Epithelial cell of proximal tubule (primary cell): ENCODE data around the gene SEMA6D. TPM values are rescaled to one million over a fixed set of nuclear protein-coding genes. Genes with fewer than 3 reads are reported as not detected.
A peak's percentile ranks its signal among the peaks of the same experiment; 100 is the strongest.

ENCODE experiments used
- DNase-seq: peaks from one replicate; pipeline ENCODE4 v3.0.0-alpha.2; 2011; ENCODE audit warnings: low read depth
- H3K4me3 ChIP-seq: 2 replicates; pipeline ENCODE4 v1.5.1; 2011; ENCODE audit warnings: low read depth, mild to moderate bottlenecking, low read length
- total RNA-seq: library from RNA; depleted of rRNA; stranded (reverse); fragments of >200 nt; gene quantifications from 2 replicates; pipeline ENCODE4 v1.2.3, GENCODE V29; 2015
- TF ChIP-seq, protein P1 (sequence below): conservative IDR thresholded peaks from 2 replicates; pipeline ENCODE4 v1.5.1; 2012; ENCODE audit warnings: low read depth, mild to moderate bottlenecking, low read length

Gene SEMA6D
- total RNA-seq, result 0.51 and 2.6 TPM in 2 replicates

DNA sequence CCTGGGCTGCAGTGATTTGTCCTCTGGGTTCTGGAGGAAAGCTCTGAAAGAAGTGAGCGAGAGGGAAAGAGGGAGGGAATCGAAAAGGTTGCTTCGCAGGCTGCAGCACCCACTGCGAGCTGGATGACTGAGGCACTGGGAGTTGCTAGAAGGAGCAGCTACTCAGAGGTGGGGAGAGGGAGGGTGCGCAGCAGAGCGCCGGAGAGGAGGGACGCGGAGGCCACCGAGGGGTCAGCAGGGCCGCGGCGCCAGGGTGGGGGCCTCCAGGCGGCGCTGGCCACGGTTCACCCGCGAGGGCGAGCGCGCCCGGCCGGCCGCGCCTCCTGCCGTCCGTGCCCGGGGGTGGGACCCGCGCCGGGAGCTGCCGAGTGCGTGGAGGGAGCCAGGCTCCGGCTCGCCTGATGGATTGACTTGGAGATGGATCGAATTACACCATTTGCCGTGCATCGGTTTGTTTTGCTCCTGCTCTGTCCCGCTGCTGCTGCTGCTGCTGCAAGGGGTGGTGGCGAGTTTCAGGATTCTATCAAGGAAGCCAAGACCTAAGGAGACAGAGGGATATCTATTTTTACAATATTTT lies at the start of gene SEMA6D:
Gene SEMA6D (plus strand): TSS at position 470 of the 577 bp plus-strand sequence. CDS start 42,294 bp downstream, outside the sequence.
- no peak for DNase-seq
- peak within 1 kb of the TSS; percentile 81 for H3K4me3 ChIP-seq
- TF ChIP-seq, protein P1, sequence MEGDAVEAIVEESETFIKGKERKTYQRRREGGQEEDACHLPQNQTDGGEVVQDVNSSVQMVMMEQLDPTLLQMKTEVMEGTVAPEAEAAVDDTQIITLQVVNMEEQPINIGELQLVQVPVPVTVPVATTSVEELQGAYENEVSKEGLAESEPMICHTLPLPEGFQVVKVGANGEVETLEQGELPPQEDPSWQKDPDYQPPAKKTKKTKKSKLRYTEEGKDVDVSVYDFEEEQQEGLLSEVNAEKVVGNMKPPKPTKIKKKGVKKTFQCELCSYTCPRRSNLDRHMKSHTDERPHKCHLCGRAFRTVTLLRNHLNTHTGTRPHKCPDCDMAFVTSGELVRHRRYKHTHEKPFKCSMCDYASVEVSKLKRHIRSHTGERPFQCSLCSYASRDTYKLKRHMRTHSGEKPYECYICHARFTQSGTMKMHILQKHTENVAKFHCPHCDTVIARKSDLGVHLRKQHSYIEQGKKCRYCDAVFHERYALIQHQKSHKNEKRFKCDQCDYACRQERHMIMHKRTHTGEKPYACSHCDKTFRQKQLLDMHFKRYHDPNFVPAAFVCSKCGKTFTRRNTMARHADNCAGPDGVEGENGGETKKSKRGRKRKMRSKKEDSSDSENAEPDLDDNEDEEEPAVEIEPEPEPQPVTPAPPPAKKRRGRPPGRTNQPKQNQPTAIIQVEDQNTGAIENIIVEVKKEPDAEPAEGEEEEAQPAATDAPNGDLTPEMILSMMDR, result no peak

GRCh38 chr15:47669221-47669620 lies 48.1 kb upstream of the SEMA6D start:
- DNase-seq, result no peak
- no peak overlapping the region for H3K4me3 ChIP-seq
- TF ChIP-seq, protein P1, result no peak

GRCh38 chr15:47670365-47670764 lies 46.9 kb upstream of the SEMA6D start:
- no peak overlapping the region for H3K4me3 ChIP-seq
- TF ChIP-seq, protein P1, result no peak
- DNase-seq, result no peak

DNA sequence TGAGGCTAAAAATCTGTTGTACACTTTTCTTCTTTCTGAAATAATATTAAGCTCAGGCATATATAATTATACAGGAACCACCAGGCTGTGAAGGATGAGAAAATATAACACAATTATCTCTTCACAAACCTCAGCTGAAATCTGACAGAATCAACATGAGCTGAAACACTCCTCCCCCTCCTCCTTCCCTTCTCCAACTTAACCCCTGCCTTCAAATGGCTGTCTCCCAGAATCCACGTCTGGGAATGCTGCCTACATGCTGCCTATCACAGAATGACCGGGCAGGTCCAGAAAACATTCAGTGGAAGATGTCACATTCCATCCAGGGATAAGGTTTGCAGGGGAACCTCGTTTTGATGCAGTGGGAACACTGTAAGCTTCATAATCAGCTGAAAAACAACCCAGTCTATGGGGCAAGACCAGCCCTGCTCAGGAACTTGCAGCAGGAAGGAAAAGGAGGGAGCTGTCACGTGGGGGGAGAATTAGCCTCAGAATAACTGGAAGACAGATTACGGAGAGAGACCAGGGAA lies 44.0 kb upstream of the SEMA6D start:
- TF ChIP-seq, protein P1, result no peak
- DNase-seq, result no peak
- no peak overlapping the region for H3K4me3 ChIP-seq

GRCh38 chr15:47674586-47675232 lies 42.6 kb upstream of the SEMA6D start:
- TF ChIP-seq, protein P1, result no peak
- H3K4me3 ChIP-seq, result no peak overlapping the region
- DNase-seq, result no peak

- TF ChIP-seq, protein P1, result no peak
- no peak overlapping the region for H3K4me3 ChIP-seq
- no peak for DNase-seq
Measured at GRCh38 chr15:47675735-47676134, 41.6 kb upstream of the SEMA6D start.
